ENCODE measurements around the gene SLC24A4.

SLC24A4 gene

GRCh38 chr14:92437729-92438285, 114.8 kb downstream of the SLC24A4 start:
- DNase-seq (ENCODE audit: low read depth) = no peak

- DNase-seq (ENCODE audit: low read depth) = no peak
Measured at GRCh38 chr14:92439537-92440344, 116.8 kb downstream of the SLC24A4 start.

GRCh38 chr14:92440345-92441003, 117.5 kb downstream of the SLC24A4 start:
- DNase-seq (ENCODE audit: low read depth) = no peak

GRCh38 chr14:92441751-92442504, 119.0 kb downstream of the SLC24A4 start:
- DNase-seq (ENCODE audit: low read depth) = no peak

- DNase-seq (ENCODE audit: low read depth) = no peak
Measured at GRCh38 chr14:92443167-92443566, 120.2 kb downstream of the SLC24A4 start.

- no peak for DNase-seq (ENCODE audit: low read depth)
Measured at GRCh38 chr14:92443741-92444140, 120.8 kb downstream of the SLC24A4 start.

- DNase-seq (ENCODE audit: low read depth) = no peak
Measured at GRCh38 chr14:92446771-92447170, 123.8 kb downstream of the SLC24A4 start.

GRCh38 chr14:92447416-92448197, 124.6 kb downstream of the SLC24A4 start:
- no peak for DNase-seq (ENCODE audit: low read depth)

- DNase-seq (ENCODE audit: low read depth) = no peak
Measured at GRCh38 chr14:92448786-92449185, 125.8 kb downstream of the SLC24A4 start.

- no peak for DNase-seq (ENCODE audit: low read depth)
Measured at GRCh38 chr14:92449404-92450181, 126.6 kb downstream of the SLC24A4 start.

GRCh38 chr14:92450351-92451070, 127.5 kb downstream of the SLC24A4 start:
- no peak for DNase-seq (ENCODE audit: low read depth)

- DNase-seq (ENCODE audit: low read depth) = no peak
Measured at GRCh38 chr14:92451245-92451644, 128.3 kb downstream of the SLC24A4 start.

GRCh38 chr14:92451755-92452154, 128.8 kb downstream of the SLC24A4 start:
- DNase-seq (ENCODE audit: low read depth) = no peak

GRCh38 chr14:92452471-92452870, 129.5 kb downstream of the SLC24A4 start:
- no peak for DNase-seq (ENCODE audit: low read depth)

GRCh38 chr14:92453691-92454090, 130.7 kb downstream of the SLC24A4 start:
- DNase-seq (ENCODE audit: low read depth) = no peak

- no peak for DNase-seq (ENCODE audit: low read depth)
Measured at GRCh38 chr14:92455231-92455630, 132.3 kb downstream of the SLC24A4 start.

GRCh38 chr14:92456215-92457015, 133.4 kb downstream of the SLC24A4 start:
- no peak for DNase-seq (ENCODE audit: low read depth)

GRCh38 chr14:92457016-92457565, 134.1 kb downstream of the SLC24A4 start:
- DNase-seq (ENCODE audit: low read depth) = no peak

Data from activated T-cell treated with anti-CD3 and anti-CD28 coated beads for 24 hours (primary cell).